Bone marrow (tissue), 2 donors: Measurements from ENCODE around the gene MAP1B.
A peak's percentile ranks its signal among the peaks of the same experiment; 100 is the strongest.

Experiments used
- DNase-seq, 2 donors: peaks; one replicate each; lab custom pipeline; 2025; lab: John Stamatoyannopoulos, UW

The MAP1B gene

DNA sequence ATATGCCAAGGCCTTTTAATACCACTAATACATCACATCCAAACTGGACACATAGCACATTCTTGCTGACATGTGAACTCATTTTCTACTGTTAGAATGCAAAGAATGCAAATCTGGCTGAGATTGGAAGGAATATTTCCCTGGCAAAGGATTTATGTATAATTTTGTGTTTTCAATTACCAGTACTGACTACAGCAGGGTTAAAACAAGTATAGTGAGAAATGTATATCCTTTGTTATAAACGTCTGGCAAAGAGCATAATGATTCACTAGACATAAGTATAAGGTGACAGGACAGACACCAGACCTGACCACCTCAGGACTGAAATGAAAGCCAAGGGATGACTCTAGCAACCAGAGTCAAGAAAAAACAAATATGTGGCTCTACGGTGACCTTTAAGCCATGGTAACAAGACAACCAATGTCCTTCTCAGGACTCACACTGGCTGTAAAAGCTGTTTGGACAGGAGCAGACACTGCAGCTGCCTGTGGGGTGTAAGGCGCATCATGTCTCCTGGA, 117.7 kb downstream of the MAP1B start:
- no peak for DNase-seq

DNA sequence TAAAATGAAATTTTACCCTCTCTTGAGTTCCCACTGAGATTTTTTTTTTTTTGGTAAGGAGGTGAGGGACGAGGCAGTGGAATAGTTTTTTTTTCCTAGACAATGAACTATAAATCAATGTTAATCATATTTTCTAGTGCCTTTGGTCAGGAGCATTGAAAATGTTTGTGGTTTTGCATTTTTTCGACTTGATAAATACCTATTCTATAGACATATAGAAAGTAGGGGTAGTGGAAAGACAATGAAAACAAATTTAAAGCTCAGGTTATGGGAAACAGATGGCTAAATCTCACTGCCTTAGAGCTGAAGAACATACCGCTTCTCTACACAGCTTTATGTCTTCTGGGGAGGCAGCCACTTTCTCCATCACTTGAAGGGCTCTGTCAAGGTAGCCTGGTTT, 118.5 kb downstream of the MAP1B start:
- no peak for DNase-seq

DNA sequence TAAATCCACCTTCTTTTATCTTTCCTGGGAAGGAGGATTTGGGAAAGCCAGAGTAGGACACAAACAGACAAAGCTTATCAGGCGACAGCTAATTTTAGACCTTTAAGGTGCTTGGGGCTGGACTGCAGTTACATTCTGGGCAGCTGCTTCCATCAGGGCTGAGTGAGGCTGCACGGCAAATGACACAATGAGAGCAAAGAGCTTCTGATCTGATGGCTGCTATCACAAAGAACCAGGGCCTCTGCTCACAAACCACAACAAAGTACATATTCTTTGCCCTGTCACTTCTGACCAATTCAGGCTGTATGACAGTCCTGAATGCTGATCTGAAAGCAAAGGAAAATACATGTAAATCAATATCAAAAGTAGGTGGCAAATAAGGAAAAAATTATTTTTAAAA, 119.7 kb downstream of the MAP1B start:
- no peak for DNase-seq

DNA sequence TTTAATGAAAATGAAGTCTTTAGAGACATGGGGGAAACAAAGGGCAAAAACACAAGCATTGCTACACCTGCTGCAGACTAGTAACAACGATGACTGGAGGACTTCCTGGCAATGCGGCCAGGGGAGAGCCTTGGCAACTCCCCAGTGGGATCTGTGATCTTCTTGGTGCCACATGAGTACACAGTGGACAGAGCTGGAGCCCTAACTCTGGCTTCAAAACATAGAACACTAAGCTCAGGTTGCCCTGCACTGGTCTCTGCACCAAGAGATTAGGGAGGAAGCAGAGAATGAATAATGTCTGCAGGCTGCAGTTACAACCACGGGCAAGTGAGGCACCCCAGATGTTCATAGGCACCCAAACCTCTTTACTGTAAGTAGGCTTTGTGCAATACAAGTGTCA, 121.7 kb downstream of the MAP1B start:
- no peak for DNase-seq

DNA sequence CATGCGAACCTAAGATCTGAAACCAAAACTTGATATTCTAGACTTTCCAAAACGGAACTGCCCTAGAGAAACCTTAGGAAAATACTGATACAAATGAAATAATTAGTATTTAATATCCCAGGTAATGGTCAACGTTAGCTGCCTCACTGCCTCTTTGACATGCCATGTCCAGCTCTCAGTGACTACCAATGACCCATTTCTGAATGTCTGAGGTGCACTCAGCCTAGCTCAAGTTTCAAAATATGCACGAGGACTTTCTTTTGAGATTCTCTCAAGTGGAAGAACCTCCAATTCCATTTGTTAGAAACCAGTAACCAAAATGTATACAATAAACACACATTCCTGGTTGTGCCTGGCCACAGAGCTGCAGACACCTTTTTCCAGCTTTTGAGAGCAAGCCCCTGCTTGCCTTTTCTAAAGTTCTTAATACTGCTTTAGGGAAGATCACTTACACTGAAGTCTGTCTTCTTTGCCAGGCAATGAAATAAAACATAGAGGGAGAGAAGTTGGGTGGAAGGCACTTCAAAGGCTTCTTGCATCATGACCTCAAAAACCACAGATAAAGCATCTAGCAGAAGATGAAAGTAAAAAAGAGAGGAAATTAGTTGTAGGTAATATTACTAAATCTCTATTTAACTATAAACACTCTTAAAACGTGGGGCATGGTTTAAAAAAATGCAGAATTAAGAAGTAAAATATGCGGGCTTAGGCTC, 124.9 kb downstream of the MAP1B start:
- DNase-seq = no peak

DNA sequence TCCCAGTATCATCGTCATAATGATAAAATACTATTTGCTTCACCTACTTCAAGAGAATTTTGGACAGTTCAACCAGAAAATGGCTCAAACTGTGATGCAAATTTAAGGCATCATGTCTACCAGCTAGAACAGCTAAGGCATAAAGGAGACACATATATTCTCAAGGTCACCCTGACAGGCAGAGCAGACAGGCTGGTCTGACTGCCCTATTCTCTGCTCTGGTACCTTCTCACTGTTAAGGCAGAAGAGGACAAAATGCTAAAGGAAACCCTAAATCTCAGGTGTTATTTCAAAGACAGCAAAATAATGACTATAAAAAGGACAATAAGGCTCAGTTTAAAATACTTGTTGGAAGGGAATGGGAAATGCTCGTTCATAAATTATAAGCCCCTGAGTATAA, 125.6 kb downstream of the MAP1B start:
- DNase-seq = no peak

DNA sequence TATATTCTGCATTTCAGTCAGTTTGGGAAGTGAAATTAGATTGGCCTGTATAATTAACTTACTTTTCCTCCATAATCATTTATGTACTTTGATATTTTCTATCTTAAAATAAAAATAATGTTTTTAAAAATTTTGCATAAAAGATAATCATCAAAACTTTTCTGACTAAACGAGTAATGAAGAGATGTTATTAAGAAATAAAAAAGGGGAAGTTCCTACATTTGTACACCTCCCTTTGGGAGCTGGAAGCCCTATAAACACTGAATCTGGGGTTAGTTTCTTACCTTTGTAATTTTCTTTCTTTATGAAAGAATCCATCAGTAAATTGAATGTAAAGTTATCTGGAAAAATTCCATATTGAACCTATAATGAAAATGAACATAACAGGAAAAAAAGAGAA, 126.6 kb downstream of the MAP1B start:
- no peak for DNase-seq

DNA sequence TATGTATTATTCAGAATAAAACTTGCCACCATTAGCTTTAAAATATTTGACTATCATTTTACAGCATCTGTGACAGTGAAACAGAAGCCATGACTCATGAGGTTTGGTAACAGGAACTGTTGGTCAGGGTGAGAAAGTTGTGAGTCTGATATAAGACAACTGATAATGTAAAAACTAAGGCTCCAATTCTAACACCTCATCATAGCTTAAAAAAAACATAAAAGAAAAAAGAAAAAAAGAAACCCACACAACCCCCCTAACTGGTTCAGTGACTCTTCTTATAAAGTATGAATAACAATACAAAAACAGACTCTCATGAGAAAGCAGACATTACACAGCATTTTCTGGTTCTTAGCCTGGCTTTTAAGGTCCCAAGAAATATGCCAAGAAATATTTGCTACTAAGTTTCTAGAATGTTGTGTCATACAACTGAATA, 127.0 kb downstream of the MAP1B start:
- peak in 1 of 2 donors; percentile 89 for DNase-seq

DNA sequence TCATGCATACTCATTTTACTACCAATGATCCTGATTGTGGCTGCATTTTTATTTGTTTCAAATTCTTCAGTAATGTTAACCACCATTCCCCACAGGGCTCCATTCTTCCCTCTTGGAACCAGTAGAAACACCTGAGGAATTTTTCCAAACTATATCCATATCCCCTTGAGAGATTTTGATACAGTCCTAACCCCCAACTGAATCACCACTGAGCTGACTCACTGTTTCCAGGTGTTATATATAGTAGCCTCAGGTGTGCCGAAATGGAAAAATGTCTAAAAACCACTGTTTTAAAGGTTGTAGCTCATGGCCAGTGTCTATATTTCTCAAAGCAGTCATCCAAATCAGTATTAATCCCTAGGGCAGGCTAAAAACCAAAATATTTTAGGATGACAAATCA, 127.6 kb downstream of the MAP1B start:
- no peak for DNase-seq

DNA sequence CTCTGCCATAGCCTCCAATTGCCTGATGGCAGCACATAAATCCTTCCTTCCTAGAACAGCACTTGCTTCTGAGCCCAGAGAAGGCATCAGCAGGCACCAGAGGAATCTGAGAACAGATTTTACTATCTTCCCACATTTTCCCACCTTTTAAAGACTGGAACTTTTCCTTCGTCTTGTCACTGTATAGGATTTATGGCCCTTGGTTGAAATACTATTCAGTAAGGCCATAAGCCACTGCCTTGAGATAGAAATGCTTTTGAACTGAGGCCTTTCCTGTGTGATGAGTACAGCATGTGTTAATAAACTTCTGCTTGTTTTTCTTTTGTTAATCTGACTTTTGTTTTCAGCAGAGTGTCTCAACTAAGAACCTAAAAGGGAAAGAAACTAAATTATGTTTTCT, 128.4 kb downstream of the MAP1B start:
- no peak for DNase-seq

DNA sequence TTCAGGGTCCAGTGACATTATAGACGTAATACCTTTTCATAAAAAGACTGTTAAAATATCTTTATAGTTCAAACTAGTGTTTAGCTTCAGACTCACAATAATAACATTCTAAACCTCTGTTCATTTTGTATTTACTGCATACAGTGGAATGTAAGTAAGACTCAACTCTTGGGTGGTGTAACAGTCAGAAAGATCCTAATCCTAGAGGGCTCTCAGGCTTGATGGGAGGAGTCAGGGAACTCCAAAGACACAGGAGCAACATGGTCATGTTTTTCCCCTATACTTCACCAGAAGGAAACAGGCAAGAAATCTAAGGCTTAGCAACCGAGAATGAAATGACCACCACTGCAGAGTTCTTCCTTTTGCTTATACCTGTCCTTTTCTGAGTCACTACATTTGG, 130.1 kb downstream of the MAP1B start:
- DNase-seq = no peak

DNA sequence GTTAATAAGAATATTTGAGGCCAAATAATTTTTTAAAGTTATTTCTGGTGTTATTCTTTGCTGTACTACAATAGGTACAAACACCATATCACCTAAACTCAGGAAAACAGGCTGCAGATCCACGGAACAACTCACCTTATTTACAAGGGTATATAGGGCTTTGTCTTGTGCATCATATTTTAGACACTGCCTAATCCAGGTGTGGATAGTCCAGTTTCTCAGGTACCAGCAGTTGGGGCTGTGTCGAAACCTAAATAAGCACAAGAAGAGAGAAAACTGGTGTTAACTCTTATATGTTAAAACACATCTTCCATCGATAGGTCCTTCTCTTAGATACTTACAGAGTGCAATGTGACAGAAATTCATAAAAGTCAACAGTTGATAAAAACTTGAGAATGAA, 130.6 kb downstream of the MAP1B start:
- no peak for DNase-seq

DNA sequence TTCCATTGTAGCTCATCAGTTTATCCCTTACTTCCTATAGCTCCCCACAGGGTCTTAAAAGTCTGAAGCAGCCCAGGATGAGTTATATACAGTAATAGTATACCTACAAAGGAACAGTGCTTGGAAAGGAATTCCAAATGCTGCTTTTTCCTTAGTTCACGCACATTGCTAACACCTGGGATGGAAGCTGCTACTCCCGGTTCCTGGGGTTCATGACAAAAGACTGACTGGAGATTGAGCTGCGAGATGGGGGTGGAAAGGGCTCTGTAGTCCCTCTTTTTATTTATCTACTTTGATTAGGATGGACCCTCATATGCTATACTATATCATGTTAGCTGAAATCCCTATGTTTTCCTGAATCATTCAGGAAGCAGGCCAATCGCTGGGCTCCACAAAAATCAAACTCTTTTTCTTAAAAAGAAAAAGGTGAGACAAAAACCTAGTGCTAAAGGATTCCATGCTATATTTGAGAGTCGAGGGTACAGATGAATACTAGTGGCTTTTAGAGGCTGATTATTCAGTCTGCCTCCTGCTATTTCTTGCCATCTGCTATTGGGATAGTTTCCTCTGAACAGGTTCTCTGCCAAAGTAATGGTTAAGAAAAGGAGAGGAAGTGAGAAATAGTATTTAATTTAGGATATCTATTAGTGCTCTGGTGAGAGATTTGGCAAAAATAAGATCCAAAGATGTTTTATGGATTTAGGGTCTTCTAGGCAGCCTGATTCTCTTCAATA, 131.6 kb downstream of the MAP1B start:
- no peak for DNase-seq

DNA sequence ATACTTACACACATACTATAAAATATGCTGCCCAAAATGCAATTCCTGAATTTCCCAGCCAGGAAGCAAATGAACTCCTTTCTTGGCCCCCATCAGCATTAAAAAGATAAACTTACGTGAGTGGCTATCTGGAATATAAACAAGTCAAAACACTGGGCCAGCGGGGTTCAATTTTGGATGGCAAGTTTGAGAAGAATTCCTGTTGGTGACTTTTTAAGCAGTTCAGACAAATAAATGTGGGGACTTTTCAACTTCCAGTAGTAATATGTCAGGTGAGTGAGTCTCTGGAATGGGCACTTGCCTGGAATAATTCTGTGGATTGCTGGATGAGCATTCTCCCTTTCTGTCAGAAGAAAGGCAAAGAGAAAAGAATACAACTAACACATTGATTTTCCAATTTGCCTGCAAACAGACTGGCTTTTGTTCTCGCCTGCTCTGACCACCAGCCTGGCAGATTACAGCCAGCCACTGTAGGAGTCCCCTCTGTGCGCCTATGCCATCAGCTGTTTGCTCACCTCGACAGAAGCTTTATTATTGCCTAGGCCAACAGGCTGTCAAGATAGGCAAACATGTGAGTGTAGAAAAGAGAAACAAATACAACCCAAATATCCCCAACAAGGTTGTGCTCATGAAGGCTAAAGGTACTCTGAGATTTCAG, 134.2 kb downstream of the MAP1B start:
- no peak for DNase-seq

DNA sequence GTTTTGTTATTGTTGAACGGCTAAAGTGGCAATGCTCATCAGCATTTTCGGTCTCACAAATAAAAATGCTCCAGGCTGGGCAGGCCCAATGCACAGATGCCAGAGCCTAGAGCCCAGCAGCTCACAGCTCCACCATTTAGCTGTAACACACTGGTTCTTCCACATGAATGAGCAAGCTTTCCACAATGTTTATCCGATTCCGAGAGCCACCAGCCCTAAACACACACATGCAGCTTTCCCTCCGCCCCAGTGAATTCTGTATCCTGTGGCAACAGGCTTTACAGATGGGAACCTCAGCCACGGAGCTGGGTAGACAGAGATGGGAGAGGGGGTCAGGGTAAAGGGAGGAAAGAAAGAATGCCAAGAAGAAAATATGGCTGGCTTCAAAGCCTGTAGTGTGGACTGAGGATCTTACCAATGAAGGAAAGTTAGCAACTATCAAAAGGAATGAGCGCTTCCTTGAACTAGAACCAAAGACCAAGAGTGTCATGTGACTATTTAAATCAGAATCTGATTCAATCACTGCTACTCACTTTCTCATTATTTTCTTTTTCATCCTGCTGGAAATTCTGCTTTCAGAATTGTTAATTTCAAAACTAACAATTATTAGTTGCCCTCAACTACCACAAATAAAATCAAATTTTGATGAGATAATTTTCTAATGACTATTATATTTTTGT, 135.7 kb downstream of the MAP1B start:
- no peak for DNase-seq

DNA sequence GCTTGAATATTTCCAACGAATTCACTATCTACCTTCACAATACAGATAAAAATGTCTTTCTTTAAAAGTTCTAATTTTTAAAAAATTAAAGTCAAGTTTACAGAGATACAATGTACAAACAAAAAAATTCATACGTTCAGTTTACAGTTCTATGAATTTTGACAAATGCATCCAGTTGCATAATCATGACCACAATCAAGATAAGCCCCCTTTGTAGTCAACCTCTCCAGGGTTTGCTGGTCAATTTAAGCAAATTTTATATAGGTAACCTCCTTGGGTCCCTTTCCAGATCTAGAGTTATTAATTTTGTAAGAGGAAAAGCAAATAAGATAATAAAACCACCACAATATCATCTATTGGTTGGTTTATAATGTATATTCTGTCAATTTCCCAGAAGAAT, 136.4 kb downstream of the MAP1B start:
- no peak for DNase-seq

DNA sequence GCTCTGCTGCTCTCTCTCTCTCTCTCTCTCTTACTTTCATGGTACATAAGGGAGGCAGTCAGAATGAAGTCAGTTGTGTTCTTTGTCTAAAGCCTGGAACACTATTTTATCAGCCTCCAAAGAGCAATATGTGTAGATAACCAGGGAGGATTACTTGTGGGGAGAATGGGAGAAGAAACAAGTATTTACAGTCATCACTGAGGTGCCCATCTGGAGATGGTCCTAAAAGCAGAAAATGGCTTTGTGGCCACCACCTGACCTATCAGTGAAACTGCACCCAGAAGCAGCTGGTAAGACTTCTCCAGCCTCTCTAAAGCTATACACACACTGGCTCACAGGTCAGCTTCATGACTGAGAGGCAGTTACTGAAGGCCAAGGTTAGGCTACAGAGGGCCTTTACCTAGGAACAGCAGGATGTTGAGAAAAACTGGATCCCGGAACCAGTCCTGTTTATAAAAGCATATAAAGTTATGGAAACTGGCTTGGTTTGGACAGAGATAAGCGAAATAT, 137.6 kb downstream of the MAP1B start:
- DNase-seq = peak in 1 of 2 donors; percentile 51

DNA sequence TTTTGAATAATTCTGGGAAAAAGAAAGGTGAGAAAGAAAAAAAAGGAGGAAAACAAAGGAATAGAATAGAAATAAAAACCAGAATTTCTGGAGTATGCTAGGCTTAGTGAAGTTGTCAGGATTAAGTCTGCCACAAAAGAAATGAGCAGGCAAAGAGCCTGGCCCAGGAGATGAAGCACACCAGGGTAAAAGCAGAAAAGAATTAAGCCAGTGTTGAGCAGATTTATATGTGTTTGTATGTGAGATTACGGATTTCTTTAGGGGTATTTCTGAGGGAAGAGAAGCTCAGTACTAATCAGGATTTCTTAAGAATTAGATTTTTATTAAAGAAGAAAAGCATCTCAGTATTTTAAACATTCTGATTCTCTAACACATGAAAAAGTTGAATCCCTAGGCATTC, 138.3 kb downstream of the MAP1B start:
- DNase-seq = no peak

DNA sequence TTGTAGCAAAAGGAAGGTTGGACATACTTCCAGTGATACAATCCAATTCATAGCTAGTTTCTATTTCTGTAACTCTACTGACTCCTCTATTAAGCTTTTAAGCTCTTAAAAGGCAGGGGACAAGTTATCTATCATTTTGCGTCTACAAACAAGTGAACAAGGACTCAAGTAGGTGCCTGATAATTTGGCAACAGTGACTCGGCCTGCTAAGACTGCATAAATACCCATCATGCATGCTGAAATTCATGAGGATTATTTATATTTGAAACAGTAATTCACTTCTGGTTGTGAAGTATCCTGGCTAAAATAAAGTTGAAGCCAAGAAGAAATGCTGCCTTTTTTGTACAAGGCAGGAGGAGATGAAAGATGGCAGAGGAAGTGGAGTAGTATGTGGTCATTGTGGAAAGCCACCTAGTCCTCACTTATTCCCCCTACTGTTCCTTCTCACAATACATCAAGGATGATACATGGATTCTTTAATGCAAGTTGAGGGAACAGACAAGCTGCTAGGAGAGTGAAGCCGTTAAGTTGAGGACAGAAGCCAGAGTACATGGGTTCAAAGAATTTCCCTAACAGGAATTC, 138.8 kb downstream of the MAP1B start:
- DNase-seq = no peak

DNA sequence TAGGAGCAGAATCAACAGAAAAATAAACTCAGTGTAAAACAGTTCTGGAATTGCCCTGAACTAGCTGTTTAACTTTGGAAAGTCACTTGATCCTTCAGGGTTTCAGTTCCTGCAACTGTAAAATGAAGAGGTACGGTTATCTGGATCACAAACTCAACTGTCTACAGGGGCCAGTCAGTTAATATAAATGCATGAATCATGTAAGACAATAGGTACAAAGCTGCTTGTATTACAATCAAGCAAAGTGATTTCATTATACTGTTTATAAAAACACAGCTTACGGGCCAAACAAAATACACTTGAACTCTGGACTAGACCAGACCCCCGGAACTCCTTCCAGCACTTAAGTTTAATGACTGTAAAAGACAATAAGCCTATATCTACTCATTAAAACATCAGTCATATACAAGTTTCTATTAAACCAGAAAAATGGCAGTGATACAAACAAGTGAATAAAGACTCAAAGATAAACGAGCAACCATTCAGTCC, 139.7 kb downstream of the MAP1B start:
- DNase-seq = no peak

DNA sequence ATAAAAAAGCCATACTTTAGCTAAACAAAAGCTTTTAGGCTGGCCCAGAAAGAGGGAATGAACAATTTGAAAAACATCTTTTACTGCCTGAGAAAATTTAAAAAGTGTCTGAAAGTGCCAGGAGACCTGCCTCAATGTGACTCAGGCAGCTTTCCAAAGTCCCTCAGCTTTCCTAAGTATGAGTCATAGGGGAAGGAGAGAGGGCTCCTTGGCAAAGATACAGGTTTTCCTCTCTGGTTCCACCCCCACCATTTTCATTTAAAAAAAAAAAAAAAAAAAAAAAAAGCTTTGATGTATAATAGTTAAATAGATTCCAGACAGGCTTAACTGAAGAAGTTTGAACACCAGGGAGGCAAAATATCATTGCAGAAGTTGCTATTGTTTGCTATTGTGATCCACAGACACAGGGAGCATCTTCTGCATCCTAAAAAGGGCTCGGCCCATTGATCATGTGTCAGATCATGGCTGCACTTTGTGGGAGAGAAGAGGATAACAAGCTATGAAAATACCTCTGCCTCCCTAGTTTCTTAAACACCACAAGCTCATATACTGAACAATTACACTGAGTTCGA, 141.2 kb downstream of the MAP1B start:
- no peak for DNase-seq
